Smooth muscle cell (in vitro differentiated cells): Measurements from ENCODE around the gene GJC2. TPM values are rescaled to one million over a fixed set of nuclear protein-coding genes. Genes with fewer than 3 reads are reported as not detected.

ENCODE experiments used
- DNase-seq: peaks from one replicate; lab custom pipeline; 2025; ENCODE audit not compliant: unreplicated experiment; lab: John Stamatoyannopoulos, UW
- H2AFZ ChIP-seq: fragments of 200-600 bp; sonication (generic); 2 replicates; pipeline ENCODE4 v1.6.0; 2016; ENCODE audit warnings: antibody characterized with exemption, low read depth, mild to moderate bottlenecking
- H3F3A ChIP-seq: fragments of 200-600 bp; sonication (generic); 2 replicates; pipeline ENCODE4 v1.6.0; 2017; ENCODE audit warnings: antibody characterized with exemption, low read depth
- H3K27ac ChIP-seq: fragments of 200-600 bp; sonication (generic); 2 replicates; pipeline ENCODE4 v1.5.1; 2016; ENCODE audit warnings: low read depth, mild to moderate bottlenecking
- H3K27me3 ChIP-seq: fragments of 200-600 bp; sonication (generic); 2 replicates; pipeline ENCODE4 v1.6.1; 2016; ENCODE audit warnings: low read depth, mild to moderate bottlenecking
- H3K36me3 ChIP-seq: fragments of 200-600 bp; sonication (generic); 2 replicates; pipeline ENCODE4 v1.5.1; 2016; ENCODE audit warnings: low read depth
- H3K4me1 ChIP-seq: fragments of 200-600 bp; sonication (generic); 2 replicates; pipeline ENCODE4 v1.5.1; 2016; ENCODE audit warnings: low read depth
- H3K4me2 ChIP-seq: fragments of 200-600 bp; sonication (generic); 2 replicates; pipeline ENCODE4 v1.6.0; 2016; ENCODE audit warnings: mild to moderate bottlenecking
- H3K4me3 ChIP-seq: fragments of 200-600 bp; sonication (generic); 2 replicates; pipeline ENCODE4 v1.5.1; 2016; ENCODE audit warnings: mild to moderate bottlenecking
- H3K79me2 ChIP-seq: fragments of 200-600 bp; sonication (generic); 2 replicates; pipeline ENCODE4 v1.6.0; 2016; ENCODE audit warnings: low read depth, mild to moderate bottlenecking
- H3K9ac ChIP-seq: fragments of 200-600 bp; sonication (generic); 2 replicates; pipeline ENCODE4 v1.6.0; 2016; ENCODE audit warnings: low read depth
- H3K9me3 ChIP-seq: fragments of 200-600 bp; sonication (generic); replicated peaks from 2 replicates; pipeline ENCODE4 v1.5.1; 2016; ENCODE audit warnings: low read depth
- H4K20me1 ChIP-seq: fragments of 200-600 bp; sonication (generic); 2 replicates; pipeline ENCODE4 v1.6.0; 2016; ENCODE audit warnings: low read depth
- CTCF ChIP-seq: fragments of 200-600 bp; sonication (generic); IDR thresholded peaks from 2 replicates; pipeline ENCODE4 v1.5.1; 2017; ENCODE audit warnings: borderline replicate concordance, mild to moderate bottlenecking, antibody characterized with exemption; ENCODE audit not compliant: insufficient read depth, poor library complexity, severe bottlenecking
- WGBS: methylation state at CpG from one replicate; pipeline ENCODE4 v1.1.7; 2016; ENCODE audit warnings: low lambda C conversion rate; 5-methylcytosine and 5-hydroxymethylcytosine counted together
- polyA plus RNA-seq: library from polyadenylated mRNA; unstranded; fragments of >200 nt; fragmentation: Nextera tagmentation; extraction: Ambion mirVana; gene quantifications from 2 replicates; pipeline ENCODE4 v1.2.1, GENCODE V29; 2016
- total RNA-seq: library from RNA; depleted of rRNA; stranded (reverse); fragments of >200 nt; gene quantifications from 2 replicates; pipeline ENCODE4 v1.2.3, GENCODE V29; 2014

Gene GJC2
- total and polyA plus RNA-seq, 2 experiments from 2014 or later: 0.29 TPM; not detected in 1

DNA sequence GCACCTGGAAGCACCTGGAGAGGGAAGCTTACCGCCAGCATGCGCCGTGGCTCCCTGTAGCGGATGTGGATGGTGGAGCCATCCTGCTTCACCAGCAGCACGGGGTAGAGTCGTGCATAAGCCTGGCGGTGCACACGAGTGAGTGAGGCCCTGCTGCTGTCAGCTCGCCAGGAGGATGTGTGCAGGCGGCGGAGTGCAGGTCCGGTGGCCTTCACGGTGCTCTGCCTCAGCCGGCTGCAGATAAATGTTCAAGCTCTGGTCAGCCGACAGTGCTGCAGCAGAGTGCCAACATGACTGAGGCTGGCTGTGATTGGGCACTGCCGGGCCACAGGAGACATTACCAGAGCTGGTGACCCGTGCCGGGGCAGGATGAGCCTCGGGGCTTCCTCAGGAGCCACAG is 42.1 kb upstream of the GJC2 start:
- H3K4me1 ChIP-seq: peaks cover 12% of the 10 kb centered on the region
- no peaks in the 10 kb centered on the region for H3K36me3 ChIP-seq
- no peak overlapping the region for H3K9ac ChIP-seq
- H3K9me3 ChIP-seq: no peaks in the 10 kb centered on the region
- peaks cover 11% of the 10 kb centered on the region for H3K79me2 ChIP-seq
- H3K4me2 ChIP-seq: no peak overlapping the region
- peaks cover 3% of the 10 kb centered on the region for H3F3A ChIP-seq
- H2AFZ ChIP-seq: no peak overlapping the region
- no peak overlapping the region for H3K4me3 ChIP-seq
- H3K27me3 ChIP-seq: no peaks in the 10 kb centered on the region
- H4K20me1 ChIP-seq: no peaks in the 10 kb centered on the region
- no peak overlapping the region for H3K27ac ChIP-seq
- 98% methylated on average over 19 of the region's 19 CpGs for WGBS
- no peak for TF ChIP-seq CTCF
- DNase-seq: no peak

DNA sequence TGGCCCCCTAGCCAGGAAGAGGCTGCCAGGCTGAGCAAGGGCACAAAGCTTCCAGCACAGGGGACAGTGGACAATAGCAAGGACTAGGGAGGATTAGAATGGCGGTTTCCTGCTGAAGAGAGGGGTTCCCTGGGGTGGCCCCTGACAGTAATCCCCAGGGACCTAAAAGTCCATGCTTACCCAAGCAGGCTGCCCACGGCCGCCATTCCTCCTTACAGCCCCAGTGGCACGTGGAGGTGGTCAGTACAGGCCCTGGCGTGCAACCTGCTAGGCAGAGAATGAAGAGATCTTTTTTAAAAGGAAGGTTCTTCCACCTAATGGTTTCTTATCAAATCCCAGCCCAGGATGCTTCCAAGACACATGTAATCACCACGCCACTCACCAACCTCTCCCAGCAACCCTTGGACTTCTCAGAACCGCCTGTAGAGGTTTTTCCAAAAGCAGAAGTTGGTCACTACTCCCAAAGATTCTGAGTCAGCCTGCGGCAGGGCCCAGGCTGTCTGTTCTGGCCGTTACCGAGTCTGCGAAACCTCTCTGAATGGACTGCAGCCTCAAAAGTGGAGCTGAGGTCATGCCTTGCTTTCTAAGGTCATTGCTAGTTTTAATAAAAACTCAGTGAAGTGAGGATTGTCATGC is 41.6 kb upstream of the GJC2 start:
- peak overlapping the region; percentile 73 for H3K27ac ChIP-seq

GRCh38 chr1:228108742-228109072 is 41.0 kb upstream of the GJC2 start:
- Histone ChIP-seq H3K4me3 (peak overlapping the region; percentile 98), H3K4me2 (peak overlapping the region; percentile 99), H3F3A (peaks cover 3% of the 10 kb centered on the region), H3K27ac (peak overlapping the region; percentile 73), H3K79me2 (peaks cover 11% of the 10 kb centered on the region), H3K36me3 (no peaks in the 10 kb centered on the region), H3K9me3 (no peaks in the 10 kb centered on the region), H3K27me3 (no peaks in the 10 kb centered on the region), H4K20me1 (no peaks in the 10 kb centered on the region), H3K4me1 (peaks cover 10% of the 10 kb centered on the region), H3K9ac (peak overlapping the region; percentile 97), H2AFZ (peak overlapping the region; percentile 90)
- no peak for DNase-seq
- WGBS: 13% methylated on average over 8 of the region's 8 CpGs
- TF ChIP-seq CTCF: no peak

More for the DNA sequence above, 41.6 kb upstream of the GJC2 start:
- Histone ChIP-seq H3K9ac (peak overlapping the region; percentile 97), H3K4me1 (peaks cover 12% of the 10 kb centered on the region), H3K4me2 (peak overlapping the region; percentile 99), H3F3A (peaks cover 3% of the 10 kb centered on the region), H4K20me1 (no peaks in the 10 kb centered on the region), H3K4me3 (peak overlapping the region; percentile 98), H3K36me3 (no peaks in the 10 kb centered on the region), H3K27me3 (no peaks in the 10 kb centered on the region), H3K79me2 (peaks cover 11% of the 10 kb centered on the region), H3K9me3 (no peaks in the 10 kb centered on the region), H2AFZ (no peak overlapping the region)
- TF ChIP-seq CTCF: no peak
- WGBS: 86% methylated on average over 11 of the region's 11 CpGs
- DNase-seq: no peak
